ENCODE results near the gene GPRC5B.

The GPRC5B gene

GRCh38 chr16:19809121-19809635, 75.5 kb downstream of the GPRC5B start:
- DNase-seq: no peak

GRCh38 chr16:19808061-19808641, 76.5 kb downstream of the GPRC5B start:
- no peak for DNase-seq

All from NCI-H2107 (cell line).